HL-60 (cell line): Measurements from ENCODE around the gene CADM1.

Experiments
- DNase-seq, 2 experiments: peaks; one replicate each; pipeline ENCODE4 v3.0.0-alpha.2; 2010 to 2020; ENCODE audit warnings: low read depth in 1 of 2, low spot score in 1 of 2
- H3K27ac ChIP-seq: fragments of 250-450 bp; sonication (Bioruptor Pico); replicated peaks from 2 replicates; pipeline ENCODE4 v1.5.1; 2020; ENCODE audit warnings: mild to moderate bottlenecking, moderate library complexity
- H3K27me3 ChIP-seq: fragments of 250-450 bp; sonication (Bioruptor Pico); 2 replicates; pipeline ENCODE4 v1.5.1; 2021; ENCODE audit warnings: mild to moderate bottlenecking, moderate library complexity; ENCODE audit not compliant: insufficient read depth, poor library complexity, severe bottlenecking
- H3K4me3 ChIP-seq: replicated peaks from 2 replicates; pipeline ENCODE4 v1.5.1; 2011; ENCODE audit warnings: mild to moderate bottlenecking, control low read depth, low read length; ENCODE audit not compliant: insufficient read depth
- GABPA ChIP-seq: IDR thresholded peaks from 2 replicates; pipeline ENCODE4 v1.6.1; 2012; ENCODE audit warnings: low read depth
- POLR2AphosphoS5 ChIP-seq: IDR thresholded peaks from 2 replicates; pipeline ENCODE4 v1.6.1; 2012; ENCODE audit warnings: low read depth
- SPI1 ChIP-seq: IDR thresholded peaks from 2 replicates; pipeline ENCODE4 v1.6.1; 2012; ENCODE audit warnings: low read depth, mild to moderate bottlenecking, borderline replicate concordance
- TF ChIP-seq, protein P1 (sequence below): IDR thresholded peaks from one replicate; pipeline ENCODE4 v1.5.1; 2011; ENCODE audit warnings: low read length, control low read depth, inconsistent platforms; ENCODE audit not compliant: insufficient read depth
- TF ChIP-seq, protein P2 (sequence below): IDR thresholded peaks from 2 replicates; pipeline ENCODE4 v1.6.1; 2012; ENCODE audit warnings: low read depth; ENCODE audit not compliant: insufficient replicate concordance

Gene CADM1

DNA sequence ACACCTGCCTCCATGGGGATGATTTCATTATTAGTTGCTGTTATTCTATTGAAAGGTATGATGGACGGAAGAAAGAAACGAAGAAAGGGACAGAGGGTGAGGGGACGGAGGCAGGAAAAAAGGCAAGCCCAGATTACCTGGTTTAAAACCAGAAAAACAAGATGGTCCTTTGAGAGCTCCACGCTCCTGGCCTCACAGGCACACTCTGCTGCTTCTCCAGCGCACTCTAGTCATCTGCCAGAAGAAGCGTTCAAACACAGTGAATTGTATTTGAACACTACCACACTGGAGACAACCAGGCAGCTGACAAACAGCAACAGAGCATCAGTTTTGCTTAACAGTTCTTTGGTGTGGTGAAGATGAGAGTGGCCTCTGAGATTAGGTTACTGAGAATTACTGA, 216.9 kb downstream of the CADM1 start:
- TF ChIP-seq, protein P1, sequence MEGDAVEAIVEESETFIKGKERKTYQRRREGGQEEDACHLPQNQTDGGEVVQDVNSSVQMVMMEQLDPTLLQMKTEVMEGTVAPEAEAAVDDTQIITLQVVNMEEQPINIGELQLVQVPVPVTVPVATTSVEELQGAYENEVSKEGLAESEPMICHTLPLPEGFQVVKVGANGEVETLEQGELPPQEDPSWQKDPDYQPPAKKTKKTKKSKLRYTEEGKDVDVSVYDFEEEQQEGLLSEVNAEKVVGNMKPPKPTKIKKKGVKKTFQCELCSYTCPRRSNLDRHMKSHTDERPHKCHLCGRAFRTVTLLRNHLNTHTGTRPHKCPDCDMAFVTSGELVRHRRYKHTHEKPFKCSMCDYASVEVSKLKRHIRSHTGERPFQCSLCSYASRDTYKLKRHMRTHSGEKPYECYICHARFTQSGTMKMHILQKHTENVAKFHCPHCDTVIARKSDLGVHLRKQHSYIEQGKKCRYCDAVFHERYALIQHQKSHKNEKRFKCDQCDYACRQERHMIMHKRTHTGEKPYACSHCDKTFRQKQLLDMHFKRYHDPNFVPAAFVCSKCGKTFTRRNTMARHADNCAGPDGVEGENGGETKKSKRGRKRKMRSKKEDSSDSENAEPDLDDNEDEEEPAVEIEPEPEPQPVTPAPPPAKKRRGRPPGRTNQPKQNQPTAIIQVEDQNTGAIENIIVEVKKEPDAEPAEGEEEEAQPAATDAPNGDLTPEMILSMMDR, result no peak
- TF ChIP-seq, protein P2, sequence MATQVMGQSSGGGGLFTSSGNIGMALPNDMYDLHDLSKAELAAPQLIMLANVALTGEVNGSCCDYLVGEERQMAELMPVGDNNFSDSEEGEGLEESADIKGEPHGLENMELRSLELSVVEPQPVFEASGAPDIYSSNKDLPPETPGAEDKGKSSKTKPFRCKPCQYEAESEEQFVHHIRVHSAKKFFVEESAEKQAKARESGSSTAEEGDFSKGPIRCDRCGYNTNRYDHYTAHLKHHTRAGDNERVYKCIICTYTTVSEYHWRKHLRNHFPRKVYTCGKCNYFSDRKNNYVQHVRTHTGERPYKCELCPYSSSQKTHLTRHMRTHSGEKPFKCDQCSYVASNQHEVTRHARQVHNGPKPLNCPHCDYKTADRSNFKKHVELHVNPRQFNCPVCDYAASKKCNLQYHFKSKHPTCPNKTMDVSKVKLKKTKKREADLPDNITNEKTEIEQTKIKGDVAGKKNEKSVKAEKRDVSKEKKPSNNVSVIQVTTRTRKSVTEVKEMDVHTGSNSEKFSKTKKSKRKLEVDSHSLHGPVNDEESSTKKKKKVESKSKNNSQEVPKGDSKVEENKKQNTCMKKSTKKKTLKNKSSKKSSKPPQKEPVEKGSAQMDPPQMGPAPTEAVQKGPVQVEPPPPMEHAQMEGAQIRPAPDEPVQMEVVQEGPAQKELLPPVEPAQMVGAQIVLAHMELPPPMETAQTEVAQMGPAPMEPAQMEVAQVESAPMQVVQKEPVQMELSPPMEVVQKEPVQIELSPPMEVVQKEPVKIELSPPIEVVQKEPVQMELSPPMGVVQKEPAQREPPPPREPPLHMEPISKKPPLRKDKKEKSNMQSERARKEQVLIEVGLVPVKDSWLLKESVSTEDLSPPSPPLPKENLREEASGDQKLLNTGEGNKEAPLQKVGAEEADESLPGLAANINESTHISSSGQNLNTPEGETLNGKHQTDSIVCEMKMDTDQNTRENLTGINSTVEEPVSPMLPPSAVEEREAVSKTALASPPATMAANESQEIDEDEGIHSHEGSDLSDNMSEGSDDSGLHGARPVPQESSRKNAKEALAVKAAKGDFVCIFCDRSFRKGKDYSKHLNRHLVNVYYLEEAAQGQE, result no peak
- TF ChIP-seq GABPA (no peak), POLR2AphosphoS5 (no peak), SPI1 (no peak)
- H3K27ac ChIP-seq, result no peak overlapping the region
- H3K27me3 ChIP-seq, result no peaks in the 10 kb centered on the region
- DNase-seq, result no peak
- H3K4me3 ChIP-seq, result no peak overlapping the region

GRCh38 chr11:115286614-115287013, 217.6 kb downstream of the CADM1 start:
- DNase-seq, result no peak
- Histone ChIP-seq H3K4me3 (no peak overlapping the region), H3K27me3 (no peaks in the 10 kb centered on the region), H3K27ac (no peak overlapping the region)
- TF ChIP-seq GABPA (no peak), POLR2AphosphoS5 (no peak), SPI1 (no peak)
- TF ChIP-seq, protein P1, result no peak
- TF ChIP-seq, protein P2, result no peak

GRCh38 chr11:115284773-115285172, 219.4 kb downstream of the CADM1 start:
- DNase-seq, result no peak
- H3K4me3 ChIP-seq, result no peak overlapping the region
- no peaks in the 10 kb centered on the region for H3K27me3 ChIP-seq
- no peak overlapping the region for H3K27ac ChIP-seq
- TF ChIP-seq, protein P1, result no peak
- TF ChIP-seq POLR2AphosphoS5, result no peak
- TF ChIP-seq SPI1, result no peak
- no peak for TF ChIP-seq GABPA
- TF ChIP-seq, protein P2, result no peak
